ENCODE measurements around the gene ADARB2. TPM values are rescaled to one million over a fixed set of nuclear protein-coding genes. Genes with fewer than 3 reads are reported as not detected.

The ADARB2 gene
- total RNA-seq, 4 donors from 2014 or later = 8.4 to 23.2 (median 19.6) TPM

DNA sequence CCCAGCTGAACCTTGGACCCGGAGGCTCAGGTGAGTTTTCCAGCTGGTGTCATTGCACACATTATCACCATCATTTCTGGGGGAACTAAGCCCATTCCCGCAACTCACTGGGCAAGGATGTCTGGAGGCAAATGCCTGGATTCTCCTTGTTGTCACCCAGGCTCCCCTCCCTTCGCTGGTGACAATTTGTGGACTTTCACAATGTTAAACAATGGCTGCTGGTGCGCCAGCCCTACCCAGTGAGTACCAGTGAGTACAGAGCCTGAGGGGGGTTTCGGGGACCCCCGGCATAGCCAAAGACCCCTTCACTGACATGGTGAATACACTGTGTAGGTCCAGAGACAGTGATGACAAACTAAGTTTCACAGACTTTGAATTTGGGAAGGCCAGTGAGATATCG lies 189.2 kb downstream of the ADARB2 start:
- no peak for DNase-seq (ENCODE audit: low spot score in 2 of 2)
- Histone ChIP-seq H3K4me1 (no peaks in the 10 kb centered on the region), H3K27me3 (no peaks in the 10 kb centered on the region), H3K27ac (no peak overlapping the region), H3K4me3 (no peak overlapping the region), H3K9me3 (peaks cover 0 to 5% (median 0%) of the 10 kb centered on the region in 4 donors), H3K36me3 (no peaks in the 10 kb centered on the region)
- WGBS, 2 donors = 88 to 89% methylated on average over 7 of the region's 7 CpGs
- TF ChIP-seq, protein P1, sequence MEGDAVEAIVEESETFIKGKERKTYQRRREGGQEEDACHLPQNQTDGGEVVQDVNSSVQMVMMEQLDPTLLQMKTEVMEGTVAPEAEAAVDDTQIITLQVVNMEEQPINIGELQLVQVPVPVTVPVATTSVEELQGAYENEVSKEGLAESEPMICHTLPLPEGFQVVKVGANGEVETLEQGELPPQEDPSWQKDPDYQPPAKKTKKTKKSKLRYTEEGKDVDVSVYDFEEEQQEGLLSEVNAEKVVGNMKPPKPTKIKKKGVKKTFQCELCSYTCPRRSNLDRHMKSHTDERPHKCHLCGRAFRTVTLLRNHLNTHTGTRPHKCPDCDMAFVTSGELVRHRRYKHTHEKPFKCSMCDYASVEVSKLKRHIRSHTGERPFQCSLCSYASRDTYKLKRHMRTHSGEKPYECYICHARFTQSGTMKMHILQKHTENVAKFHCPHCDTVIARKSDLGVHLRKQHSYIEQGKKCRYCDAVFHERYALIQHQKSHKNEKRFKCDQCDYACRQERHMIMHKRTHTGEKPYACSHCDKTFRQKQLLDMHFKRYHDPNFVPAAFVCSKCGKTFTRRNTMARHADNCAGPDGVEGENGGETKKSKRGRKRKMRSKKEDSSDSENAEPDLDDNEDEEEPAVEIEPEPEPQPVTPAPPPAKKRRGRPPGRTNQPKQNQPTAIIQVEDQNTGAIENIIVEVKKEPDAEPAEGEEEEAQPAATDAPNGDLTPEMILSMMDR (IDR thresholded peaks at IDR 0.05) = no peak
- no peak for TF ChIP-seq EP300 (IDR thresholded peaks at IDR 0.05)
- TF ChIP-seq POLR2A (IDR thresholded peaks at IDR 0.05) = no peak

DNA sequence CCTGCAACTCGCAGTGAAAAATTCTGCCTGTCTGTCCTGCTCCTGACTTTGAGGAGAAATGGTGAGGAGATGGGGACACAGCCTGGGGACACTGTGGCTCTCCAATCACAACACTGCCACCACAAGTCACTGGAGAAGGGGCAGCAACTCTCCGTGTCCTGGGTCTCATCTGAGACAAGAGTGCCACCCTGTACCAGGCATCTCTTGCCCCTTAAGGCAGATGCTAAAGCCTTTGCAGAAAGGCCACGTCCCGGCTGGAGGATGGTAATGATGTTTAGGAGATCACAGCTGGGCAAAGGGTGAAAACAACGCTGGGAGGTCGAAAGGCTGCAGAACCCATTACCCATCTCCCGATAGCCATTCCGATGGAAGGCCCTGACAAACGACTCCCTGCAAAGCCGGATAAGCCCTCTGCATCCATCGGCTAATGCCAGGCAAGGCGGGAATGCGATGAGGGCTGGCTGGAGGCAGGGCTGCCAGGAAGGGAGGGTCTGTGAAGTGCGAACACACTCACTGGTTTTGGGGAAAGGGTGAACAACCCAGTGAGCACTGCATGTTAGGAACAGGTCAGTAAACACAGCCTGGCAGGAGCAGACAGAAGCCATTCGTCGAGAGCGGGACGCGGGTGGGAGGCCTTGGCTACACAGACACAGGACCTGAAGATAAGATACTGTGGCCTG lies 190.8 kb downstream of the ADARB2 start:
- DNase-seq (ENCODE audit: low spot score in 2 of 2) = no peak
- Histone ChIP-seq H3K9me3 (peaks cover 0 to 5% (median 0%) of the 10 kb centered on the region in 4 donors), H3K4me3 (no peak overlapping the region), H3K4me1 (no peaks in the 10 kb centered on the region), H3K27ac (no peak overlapping the region), H3K36me3 (no peaks in the 10 kb centered on the region), H3K27me3 (no peaks in the 10 kb centered on the region)
- TF ChIP-seq, protein P1 (IDR thresholded peaks at IDR 0.05) = no peak
- TF ChIP-seq POLR2A (IDR thresholded peaks at IDR 0.05) (no peak), EP300 (IDR thresholded peaks at IDR 0.05) (no peak)
- WGBS, 2 donors = 74 to 77% methylated on average over 19 of the region's 19 CpGs

DNA sequence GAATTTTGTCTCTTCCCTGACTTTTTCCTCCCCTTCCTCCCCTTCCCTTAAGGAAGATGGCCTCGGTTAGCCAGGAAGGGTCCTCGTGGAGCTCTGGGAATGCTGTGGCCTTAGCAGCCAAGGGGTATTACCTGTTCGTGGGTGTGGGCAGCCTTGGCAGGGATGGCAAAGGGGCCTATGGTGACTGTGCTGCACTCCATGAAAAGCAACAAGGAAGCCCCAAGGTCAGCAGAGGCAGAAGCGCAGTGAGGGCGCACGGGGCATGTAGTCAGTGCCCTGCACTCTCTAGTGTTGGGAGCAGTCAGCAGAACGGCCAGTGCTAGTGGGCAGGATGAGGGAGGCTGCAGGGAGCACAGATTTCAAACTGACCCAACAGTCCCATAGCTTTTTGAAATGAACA lies 191.8 kb downstream of the ADARB2 start:
- DNase-seq (ENCODE audit: low spot score in 2 of 2) = no peak
- Histone ChIP-seq H3K9me3 (peaks cover 0 to 5% (median 0%) of the 10 kb centered on the region in 4 donors), H3K27ac (no peak overlapping the region), H3K36me3 (no peaks in the 10 kb centered on the region), H3K4me1 (no peaks in the 10 kb centered on the region), H3K27me3 (no peaks in the 10 kb centered on the region), H3K4me3 (no peak overlapping the region)
- no peak for TF ChIP-seq POLR2A (IDR thresholded peaks at IDR 0.05)
- no peak for TF ChIP-seq EP300 (IDR thresholded peaks at IDR 0.05)
- TF ChIP-seq, protein P1 (IDR thresholded peaks at IDR 0.05) = no peak
- 75 to 79% methylated on average over 7 of the region's 7 CpGs for WGBS, 2 donors

- TF ChIP-seq, protein P1 (IDR thresholded peaks at IDR 0.05) = no peak
- TF ChIP-seq EP300 (IDR thresholded peaks at IDR 0.05) (no peak), POLR2A (IDR thresholded peaks at IDR 0.05) (no peak)
- no peaks in the 10 kb centered on the region for H3K36me3 ChIP-seq
- H3K4me3 ChIP-seq = no peak overlapping the region
- DNase-seq (ENCODE audit: low spot score in 2 of 2) = no peak
- H3K27me3 ChIP-seq = no peaks in the 10 kb centered on the region
- H3K4me1 ChIP-seq = no peaks in the 10 kb centered on the region
- peaks cover 0 to 5% (median 0%) of the 10 kb centered on the region in 4 donors for H3K9me3 ChIP-seq
- H3K27ac ChIP-seq = no peak overlapping the region
- WGBS, 2 donors = 76 to 78% methylated on average over 2 of the region's 2 CpGs
Observed at GRCh38 chr10:1544929-1545328, 192.4 kb downstream of the ADARB2 start.

DNA sequence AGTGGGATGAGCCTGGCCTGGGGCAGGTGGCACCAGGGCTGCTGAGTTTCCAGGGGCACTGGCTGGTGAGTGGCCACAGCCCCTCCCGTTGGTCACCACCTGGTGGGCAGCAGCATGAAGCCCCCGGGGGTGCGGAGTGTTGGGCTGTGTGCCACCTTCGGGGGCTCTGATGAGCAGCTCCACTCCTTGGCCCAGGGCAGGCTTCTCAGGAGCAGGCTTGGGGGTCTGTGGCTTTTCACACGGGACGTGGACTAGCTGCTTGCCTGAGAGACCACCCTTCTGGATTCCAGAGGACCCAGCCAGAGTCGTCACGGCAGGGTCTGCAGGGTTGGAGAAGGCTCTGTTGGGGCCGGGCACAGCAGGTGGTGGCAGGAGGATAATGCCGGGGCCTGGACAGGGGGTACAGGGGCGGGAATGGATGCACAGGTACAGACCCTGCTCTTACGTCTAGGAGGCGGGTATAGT lies 193.1 kb downstream of the ADARB2 start:
- DNase-seq (ENCODE audit: low spot score in 2 of 2) = no peak
- WGBS, 2 donors = 93 to 96% methylated on average over 7 to 13 of the region's 13 CpGs
- Histone ChIP-seq H3K9me3 (peaks cover 0 to 3% (median 0%) of the 10 kb centered on the region in 4 donors), H3K27me3 (no peaks in the 10 kb centered on the region), H3K4me3 (no peak overlapping the region), H3K27ac (no peak overlapping the region), H3K36me3 (no peaks in the 10 kb centered on the region), H3K4me1 (no peaks in the 10 kb centered on the region)
- TF ChIP-seq, protein P1 (IDR thresholded peaks at IDR 0.05) = no peak
- no peak for TF ChIP-seq POLR2A (IDR thresholded peaks at IDR 0.05)
